Uterine smooth muscle cell (primary cell): ENCODE data around the gene GDAP1L1. TPM values are rescaled to one million over a fixed set of nuclear protein-coding genes. Genes with fewer than 3 reads are reported as not detected.

Experiments used
- total RNA-seq: library from RNA; depleted of rRNA; stranded (reverse); fragments of >200 nt; gene quantifications from 2 replicates; pipeline ENCODE4 v1.2.3, GENCODE V29; 2014

GDAP1L1 gene
- total RNA-seq: not detected in 2 replicates

DNA sequence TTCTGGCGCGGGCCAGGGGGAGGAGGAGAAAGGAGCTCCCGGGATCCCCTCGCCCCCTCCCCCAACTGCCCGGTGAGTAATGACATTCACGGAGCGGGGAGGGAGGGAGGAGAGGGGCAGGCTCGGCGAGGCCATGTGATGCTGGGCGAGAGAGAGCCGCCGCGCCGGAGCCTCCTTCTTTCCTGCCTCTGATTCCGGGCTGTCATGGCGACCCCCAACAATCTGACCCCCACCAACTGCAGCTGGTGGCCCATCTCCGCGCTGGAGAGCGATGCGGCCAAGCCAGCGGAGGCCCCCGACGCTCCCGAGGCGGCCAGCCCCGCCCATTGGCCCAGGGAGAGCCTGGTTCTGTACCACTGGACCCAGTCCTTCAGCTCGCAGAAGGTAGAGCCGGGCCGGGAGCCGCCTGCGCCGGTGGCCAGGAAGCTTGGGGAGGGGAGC lies at the start of gene GDAP1L1:
Gene GDAP1L1, plus strand, starts transcription at position 178 of the 441 bp plus-strand sequence. Its CDS starts 27 bp downstream, at position 205.

DNA sequence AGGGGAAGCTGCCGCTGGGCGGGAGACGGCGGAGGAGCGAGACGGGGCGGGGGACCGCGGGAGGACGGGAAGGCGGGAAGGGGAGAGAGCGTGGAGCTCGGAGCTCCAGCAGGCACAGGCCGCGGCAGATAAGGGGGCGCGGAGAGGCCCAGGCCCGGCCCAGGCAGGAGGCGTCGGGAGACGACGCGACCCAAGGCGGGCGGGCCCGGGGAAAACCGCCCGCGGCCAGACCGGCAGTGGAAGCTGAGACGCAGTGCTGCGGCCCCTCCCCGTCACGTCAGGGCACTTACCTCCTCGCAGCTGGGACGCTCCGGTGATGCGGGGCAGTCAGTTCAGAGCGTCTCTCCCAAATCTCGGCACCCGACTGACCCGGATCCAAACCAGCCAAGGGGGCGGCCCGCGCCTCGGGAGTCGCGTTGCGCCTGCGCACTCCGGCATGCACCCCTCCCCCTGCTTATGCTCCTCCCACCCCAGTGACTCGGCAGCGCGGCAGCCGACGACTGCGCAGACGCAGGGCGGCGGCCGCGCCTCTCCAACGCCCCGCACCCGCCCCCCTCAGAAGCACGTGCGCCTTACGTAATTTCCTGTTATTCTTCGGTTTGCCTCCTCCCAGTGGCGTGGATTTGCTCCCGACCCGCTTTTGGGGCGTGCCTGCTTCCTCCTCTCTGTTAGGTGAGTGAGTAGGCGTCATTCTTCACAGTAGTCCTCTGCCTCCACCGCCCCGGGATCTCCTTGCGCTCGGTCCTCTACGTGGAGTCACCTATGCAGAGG lies 36.5 kb upstream of the GDAP1L1 start, which contains the start of gene OSER1:
Gene OSER1, minus strand, starts transcription at position 366 of the 771 bp plus-strand sequence. CDS start 3,814 bp downstream, outside the sequence.

GRCh38 chr20:44310664-44311639 lies 63.8 kb downstream of the GDAP1L1 start, which contains the start of gene FITM2:
TSS of gene FITM2 (minus strand) at chr20:44311202. CDS start at chr20:44311148, 54 bp downstream.

Other genes starting within 250 kb of the GDAP1L1 start
- 3.0 and 6.1 TPM in 2 replicates for gene JPH2, start 60.1 kb upstream of the GDAP1L1 start, total RNA-seq
- gene OSER1, start 36.5 kb upstream of the GDAP1L1 start, total RNA-seq: 52.9 and 67.6 TPM in 2 replicates
- 8.7 and 9.4 TPM in 2 replicates for gene FITM2, start 63.9 kb downstream of the GDAP1L1 start, total RNA-seq
- not detected in 2 replicates for gene R3HDML, start 89.7 kb downstream of the GDAP1L1 start, total RNA-seq
- 0.12 TPM in 1 of 2 replicates, not detected in the other for gene HNF4A, start 108.4 kb downstream of the GDAP1L1 start, total RNA-seq
- gene TTPAL, start 228.6 kb downstream of the GDAP1L1 start, total RNA-seq: 15.3 and 20.6 TPM in 2 replicates